HCT116 (cell line): ENCODE measurements around the gene ICAM1.

Experiments used
- EZH2 ChIP-seq: fragments of 200-600 bp; sonication (generic); IDR thresholded peaks from 2 replicates; pipeline ENCODE4 v1.6.1; 2017; ENCODE audit warnings: antibody characterized with exemption, mixed run types
- EZH2phosphoT487 ChIP-seq: fragments of 200-600 bp; IDR thresholded peaks from 2 replicates; pipeline ENCODE4 v1.6.1; 2018; ENCODE audit warnings: antibody characterized with exemption, borderline replicate concordance
- JUND ChIP-seq: IDR thresholded peaks from 2 replicates; pipeline ENCODE4 v1.6.1; 2012
- POLR2A ChIP-seq: IDR thresholded peaks from 2 replicates; pipeline ENCODE4 v1.7.0; 2011; ENCODE audit warnings: borderline replicate concordance; ENCODE audit not compliant: insufficient read depth, insufficient read length; ENCODE audit errors: extremely low read depth
- TCF7L2 ChIP-seq: IDR thresholded peaks from 2 replicates; pipeline ENCODE4 v1.7.0; 2011; ENCODE audit warnings: borderline replicate concordance, inconsistent platforms; ENCODE audit not compliant: insufficient read depth, insufficient read length; ENCODE audit errors: extremely low read depth
- ZNF274 ChIP-seq: fragments of 200-500 bp; sonication (Bioruptor generic); IDR thresholded peaks from 2 replicates; pipeline ENCODE4 v1.6.1; 2014; ENCODE audit warnings: mild to moderate bottlenecking, low read depth, low read length, inconsistent platforms
- TF ChIP-seq, protein P1 (sequence below): IDR thresholded peaks from 2 replicates; pipeline ENCODE4 v1.6.1; 2011; ENCODE audit warnings: mild to moderate bottlenecking, low read length, moderate library complexity; ENCODE audit not compliant: insufficient replicate concordance; ENCODE audit errors: extremely low read depth
- TF ChIP-seq, protein P2 (sequence below), 3 experiments: fragments of 200-600 bp in 1 of 3; sonication (generic) in 1 of 3; IDR thresholded peaks in 2 of 3; conservative IDR thresholded peaks in 1 of 3; 2 replicates each; pipeline ENCODE4 v1.5.1; 2012 to 2017; ENCODE audit warnings: low read depth in 2 of 3, low read length in 2 of 3, antibody characterized with exemption in 1 of 3, borderline replicate concordance in 1 of 3, control low read depth in 1 of 3, mild to moderate bottlenecking in 1 of 3, mixed read lengths in 1 of 3, mixed run types in 1 of 3, moderate library complexity in 1 of 3; ENCODE audit not compliant: insufficient read depth in 1 of 3

DNA sequence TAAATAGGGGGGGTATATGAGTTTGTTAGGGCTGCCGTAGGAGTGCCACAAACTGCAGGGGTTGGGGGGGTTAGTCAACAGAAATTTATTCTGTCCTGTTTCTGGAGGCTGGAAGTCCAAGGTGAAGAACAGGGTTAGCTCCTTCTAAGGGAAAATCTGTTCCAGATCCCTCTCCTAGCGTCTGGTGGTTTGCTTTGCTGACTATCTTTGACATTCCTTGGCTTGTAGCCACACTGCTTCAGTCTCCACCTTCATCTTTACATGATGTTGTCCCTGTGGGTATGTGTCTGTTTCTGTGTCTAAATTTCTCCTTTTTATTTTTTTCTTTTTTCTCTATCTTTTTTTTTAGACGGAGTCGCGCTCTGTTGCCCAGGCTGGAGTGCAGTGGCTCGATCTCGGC, 8.1 kb upstream of the ICAM1 start:
- TF ChIP-seq, protein P1, sequence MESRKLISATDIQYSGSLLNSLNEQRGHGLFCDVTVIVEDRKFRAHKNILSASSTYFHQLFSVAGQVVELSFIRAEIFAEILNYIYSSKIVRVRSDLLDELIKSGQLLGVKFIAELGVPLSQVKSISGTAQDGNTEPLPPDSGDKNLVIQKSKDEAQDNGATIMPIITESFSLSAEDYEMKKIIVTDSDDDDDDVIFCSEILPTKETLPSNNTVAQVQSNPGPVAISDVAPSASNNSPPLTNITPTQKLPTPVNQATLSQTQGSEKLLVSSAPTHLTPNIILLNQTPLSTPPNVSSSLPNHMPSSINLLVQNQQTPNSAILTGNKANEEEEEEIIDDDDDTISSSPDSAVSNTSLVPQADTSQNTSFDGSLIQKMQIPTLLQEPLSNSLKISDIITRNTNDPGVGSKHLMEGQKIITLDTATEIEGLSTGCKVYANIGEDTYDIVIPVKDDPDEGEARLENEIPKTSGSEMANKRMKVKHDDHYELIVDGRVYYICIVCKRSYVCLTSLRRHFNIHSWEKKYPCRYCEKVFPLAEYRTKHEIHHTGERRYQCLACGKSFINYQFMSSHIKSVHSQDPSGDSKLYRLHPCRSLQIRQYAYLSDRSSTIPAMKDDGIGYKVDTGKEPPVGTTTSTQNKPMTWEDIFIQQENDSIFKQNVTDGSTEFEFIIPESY, result no peak
- TF ChIP-seq, protein P2, sequence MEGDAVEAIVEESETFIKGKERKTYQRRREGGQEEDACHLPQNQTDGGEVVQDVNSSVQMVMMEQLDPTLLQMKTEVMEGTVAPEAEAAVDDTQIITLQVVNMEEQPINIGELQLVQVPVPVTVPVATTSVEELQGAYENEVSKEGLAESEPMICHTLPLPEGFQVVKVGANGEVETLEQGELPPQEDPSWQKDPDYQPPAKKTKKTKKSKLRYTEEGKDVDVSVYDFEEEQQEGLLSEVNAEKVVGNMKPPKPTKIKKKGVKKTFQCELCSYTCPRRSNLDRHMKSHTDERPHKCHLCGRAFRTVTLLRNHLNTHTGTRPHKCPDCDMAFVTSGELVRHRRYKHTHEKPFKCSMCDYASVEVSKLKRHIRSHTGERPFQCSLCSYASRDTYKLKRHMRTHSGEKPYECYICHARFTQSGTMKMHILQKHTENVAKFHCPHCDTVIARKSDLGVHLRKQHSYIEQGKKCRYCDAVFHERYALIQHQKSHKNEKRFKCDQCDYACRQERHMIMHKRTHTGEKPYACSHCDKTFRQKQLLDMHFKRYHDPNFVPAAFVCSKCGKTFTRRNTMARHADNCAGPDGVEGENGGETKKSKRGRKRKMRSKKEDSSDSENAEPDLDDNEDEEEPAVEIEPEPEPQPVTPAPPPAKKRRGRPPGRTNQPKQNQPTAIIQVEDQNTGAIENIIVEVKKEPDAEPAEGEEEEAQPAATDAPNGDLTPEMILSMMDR (IDR thresholded peaks at IDR 0.05 in 2 of 3, conservative IDR thresholded peaks at IDR 0.05 in 1 of 3; ENCODE audit: borderline replicate concordance in 1 of 3, insufficient read depth in 1 of 3, low read depth in 2 of 3, low read length in 2 of 3), result no peak
- TF ChIP-seq TCF7L2 (no peak), POLR2A (no peak), ZNF274 (no peak), EZH2phosphoT487 (no peak), JUND (no peak), EZH2 (no peak)
